SK-N-MC (cell line): ENCODE measurements around the gene SCAPER.
"Not testable (repeated sequence)": the region's sequence is repeated elsewhere in the genome, so short reads cannot be mapped to it uniquely, and the experiment has no call there.

Source experiments
- DNase-seq: peaks from one replicate; pipeline ENCODE4 v3.0.0-alpha.2; 2011; ENCODE audit warnings: low read depth, low spot score
- H3K27ac ChIP-seq: fragments of 200-600 bp; sonication (generic); 2 replicates; pipeline ENCODE4 v1.5.1; 2016; ENCODE audit warnings: mixed run types
- H3K36me3 ChIP-seq: fragments of 200-600 bp; sonication (generic); 2 replicates; pipeline ENCODE4 v1.6.1; 2017; ENCODE audit warnings: antibody characterized with exemption, low read length, mixed read lengths; ENCODE audit not compliant: insufficient read depth
- H3K4me3 ChIP-seq: fragments of 200-600 bp; sonication (generic); 2 replicates; pipeline ENCODE4 v1.5.1; 2016
- H3K9ac ChIP-seq: fragments of 200-600 bp; sonication (generic); 2 replicates; pipeline ENCODE4 v1.8.0; 2017; ENCODE audit warnings: mixed run types, mixed read lengths; ENCODE audit not compliant: insufficient read length
- H3K9me3 ChIP-seq: fragments of 200-600 bp; sonication (generic); 2 replicates; pipeline ENCODE4 v1.6.1; 2017; ENCODE audit warnings: low read depth, mild to moderate bottlenecking, antibody characterized with exemption, low read length, moderate library complexity, mixed read lengths
- EZH2 ChIP-seq: fragments of 200-600 bp; sonication (generic); IDR thresholded peaks from one replicate; pipeline ENCODE4 v1.6.1; 2017; ENCODE audit warnings: antibody characterized with exemption
- FOXP2 ChIP-seq: optimal IDR thresholded peaks from 2 replicates; pipeline ENCODE3; 2011; ENCODE audit warnings: mild to moderate bottlenecking, moderate library complexity; ENCODE audit not compliant: insufficient read depth; ENCODE audit errors: extremely low read length, control extremely low read depth
- POLR2AphosphoS5 ChIP-seq: IDR thresholded peaks from 2 replicates; pipeline ENCODE4 v1.6.1; 2012; ENCODE audit warnings: mild to moderate bottlenecking, low read depth, low read length, borderline replicate concordance

SCAPER gene

DNA sequence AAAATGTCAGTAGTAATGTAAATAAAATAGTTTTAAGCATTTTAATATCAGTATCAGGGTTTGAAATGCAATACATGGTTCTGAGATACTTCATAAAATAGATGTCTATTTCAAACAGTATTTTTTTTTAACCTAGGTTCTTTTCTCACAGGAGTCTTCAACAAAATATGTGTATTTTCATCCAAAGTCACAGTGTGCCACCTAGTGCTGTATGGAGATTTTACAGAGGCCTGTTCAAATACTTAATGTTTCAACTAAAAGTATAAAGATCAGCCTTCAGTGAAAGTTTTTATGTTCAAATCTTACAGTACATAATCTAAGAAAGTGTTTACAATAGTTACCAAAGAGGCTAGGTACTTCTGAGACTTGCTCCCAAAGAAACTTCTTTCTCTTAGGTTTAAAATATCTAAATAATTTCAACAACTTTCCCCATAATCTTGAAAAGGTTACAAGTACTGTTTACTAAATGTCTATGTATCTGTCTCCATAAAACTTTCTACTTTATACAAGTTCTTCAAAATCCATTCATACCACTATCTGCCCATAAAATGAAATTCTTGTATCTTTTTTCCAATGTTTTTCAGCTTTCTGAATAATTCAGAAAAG lies 38.3 kb downstream of the SCAPER start:
- Histone ChIP-seq H3K36me3 (no peaks in the 10 kb centered on the region), H3K9me3 (no peaks in the 10 kb centered on the region), H3K27ac (0 out of 2 replicates have a peak overlapping the region, but pooled peaks have one; percentile 2), H3K4me3 (no peak overlapping the region), H3K9ac (peak overlapping the region; percentile 24)
- no peak for DNase-seq
- TF ChIP-seq EZH2, result no peak
- TF ChIP-seq FOXP2, result no peak
- TF ChIP-seq POLR2AphosphoS5, result no peak

GRCh38 chr15:76866008-76866407 lies 39.1 kb downstream of the SCAPER start:
- Histone ChIP-seq H3K4me3 (no peak overlapping the region), H3K9ac (peak overlapping the region; percentile 24), H3K36me3 (no peaks in the 10 kb centered on the region), H3K9me3 (no peaks in the 10 kb centered on the region), H3K27ac (0 out of 2 replicates have a peak overlapping the region, but pooled peaks have one; percentile 2)
- DNase-seq, result no peak
- TF ChIP-seq POLR2AphosphoS5, result no peak
- TF ChIP-seq FOXP2, result no peak
- no peak for TF ChIP-seq EZH2

DNA sequence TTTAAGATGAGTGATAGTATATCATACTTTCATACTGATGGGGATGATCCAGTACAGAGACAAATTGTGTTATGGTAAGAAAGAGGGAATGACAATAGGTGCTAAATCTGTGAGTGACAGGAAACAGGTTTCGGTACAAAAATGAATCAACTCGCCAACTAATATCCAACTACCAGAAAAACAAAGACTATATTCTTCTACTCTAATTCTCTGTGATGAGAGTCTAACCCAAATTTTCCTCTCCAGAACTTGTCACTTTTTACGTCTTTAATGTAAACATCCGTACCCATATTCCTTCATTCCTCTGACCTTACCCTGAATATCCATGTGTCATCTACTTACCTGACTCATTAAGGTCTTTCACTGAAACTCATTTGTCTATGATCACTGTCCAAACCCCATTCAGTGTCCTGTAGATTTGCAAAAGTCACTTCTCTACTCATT lies 39.6 kb downstream of the SCAPER start:
- H3K36me3 ChIP-seq, result no peaks in the 10 kb centered on the region
- TF ChIP-seq FOXP2 (no peak), EZH2 (no peak), POLR2AphosphoS5 (no peak)
- no peak overlapping the region for H3K27ac ChIP-seq
- H3K4me3 ChIP-seq, result no peak overlapping the region
- no peak overlapping the region for H3K9ac ChIP-seq
- DNase-seq, result no peak
- no peaks in the 10 kb centered on the region for H3K9me3 ChIP-seq

DNA sequence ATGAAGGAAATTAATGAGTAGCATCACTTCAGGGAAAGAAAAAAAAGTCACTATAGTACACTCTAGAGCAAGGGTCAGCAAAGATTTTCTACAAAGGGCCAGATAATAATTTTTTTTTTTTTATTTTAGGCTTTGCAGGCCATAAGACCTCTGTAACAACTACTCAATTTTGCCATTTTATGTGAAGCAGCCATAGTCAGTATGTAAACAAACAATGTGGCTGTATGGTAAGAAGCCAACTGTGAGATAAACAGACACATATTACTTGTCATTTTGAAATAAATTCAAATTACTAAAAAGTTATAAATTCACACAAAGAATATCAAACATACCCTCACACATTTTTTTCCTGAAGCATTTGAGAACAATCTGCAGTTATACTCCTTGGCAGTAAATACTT lies 40.6 kb downstream of the SCAPER start:
- no peak overlapping the region for H3K9ac ChIP-seq
- H3K9me3 ChIP-seq, result no peaks in the 10 kb centered on the region
- no peak overlapping the region for H3K27ac ChIP-seq
- no peak for DNase-seq
- no peaks in the 10 kb centered on the region for H3K36me3 ChIP-seq
- no peak overlapping the region for H3K4me3 ChIP-seq
- TF ChIP-seq POLR2AphosphoS5 (no peak), EZH2 (no peak), FOXP2 (no peak)

GRCh38 chr15:76863693-76864092 lies 41.4 kb downstream of the SCAPER start:
- no peak overlapping the region for H3K9ac ChIP-seq
- 0 out of 2 replicates have a peak, but pooled peaks cover 1% of the 10 kb centered on the region for H3K36me3 ChIP-seq
- H3K9me3 ChIP-seq, result no peaks in the 10 kb centered on the region
- DNase-seq, result no peak
- H3K4me3 ChIP-seq, result no peak overlapping the region
- TF ChIP-seq FOXP2, result no peak
- TF ChIP-seq POLR2AphosphoS5, result no peak
- TF ChIP-seq EZH2, result no peak
- no peak overlapping the region for H3K27ac ChIP-seq

GRCh38 chr15:76863123-76863522 lies 42.0 kb downstream of the SCAPER start:
- no peak for TF ChIP-seq POLR2AphosphoS5
- TF ChIP-seq EZH2, result no peak
- no peak for TF ChIP-seq FOXP2
- H3K9me3 ChIP-seq, result no peaks in the 10 kb centered on the region
- DNase-seq, result no peak

DNA sequence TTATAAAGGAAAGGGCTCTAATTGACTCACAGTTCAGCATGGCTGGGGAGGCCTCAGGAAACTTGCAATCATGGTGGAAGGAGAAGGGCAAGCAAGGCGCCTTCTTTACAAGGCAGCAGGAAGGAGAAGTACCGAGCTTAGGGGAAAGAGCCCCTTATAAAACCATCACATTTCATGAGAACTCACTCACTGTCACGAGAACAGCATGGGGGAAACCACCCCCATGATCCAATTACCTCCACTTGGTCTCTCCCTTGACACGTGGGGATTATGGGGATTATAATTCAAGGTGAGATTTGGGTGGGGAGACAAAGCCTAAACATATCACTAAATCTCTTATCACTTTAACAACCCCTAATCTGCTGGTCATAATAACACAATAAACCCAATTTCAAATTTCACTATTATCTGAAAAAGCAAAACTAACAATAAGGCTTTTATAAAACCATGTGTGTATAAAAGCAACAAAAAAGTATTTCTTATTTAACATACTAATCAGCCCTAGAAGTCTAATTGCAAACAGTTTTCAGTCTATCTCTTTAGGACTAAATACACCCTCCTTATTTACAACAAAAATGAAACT lies 43.2 kb downstream of the SCAPER start:
- Histone ChIP-seq H3K36me3 (0 out of 2 replicates have a peak, but pooled peaks cover 4% of the 10 kb centered on the region), H3K9me3 (no peaks in the 10 kb centered on the region), H3K27ac (no peak overlapping the region), H3K4me3 (no peak overlapping the region), H3K9ac (no peak overlapping the region)
- DNase-seq, result no peak
- TF ChIP-seq POLR2AphosphoS5, result no peak
- TF ChIP-seq FOXP2, result no peak
- TF ChIP-seq EZH2, result no peak

More at GRCh38 chr15:76863123-76863522, 42.0 kb downstream of the SCAPER start:
- Histone ChIP-seq H3K36me3 (0 out of 2 replicates have a peak, but pooled peaks cover 4% of the 10 kb centered on the region), H3K4me3 (no peak overlapping the region), H3K27ac (no peak overlapping the region), H3K9ac (no peak overlapping the region)

DNA sequence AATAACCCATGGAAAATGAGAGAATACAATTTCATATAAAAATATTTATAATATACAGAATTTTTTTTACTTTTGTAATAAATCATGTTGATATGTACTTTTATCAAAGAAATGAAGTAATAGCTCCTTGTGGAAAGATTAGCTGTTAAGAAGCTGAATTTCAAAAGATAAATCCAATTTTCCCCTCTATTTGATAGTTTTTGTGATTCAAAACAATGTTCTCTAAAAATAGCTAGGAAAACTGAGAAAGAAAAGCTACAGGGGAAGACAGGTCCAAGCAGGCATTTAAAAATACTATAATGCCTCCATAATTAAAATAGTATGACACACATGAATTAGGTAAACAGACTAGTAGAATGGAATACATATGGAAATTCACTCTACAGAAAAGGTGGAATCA lies 44.9 kb downstream of the SCAPER start:
- no peak for DNase-seq
- no peak overlapping the region for H3K4me3 ChIP-seq
- no peaks in the 10 kb centered on the region for H3K9me3 ChIP-seq

GRCh38 chr15:76850367-76850766 lies 54.8 kb downstream of the SCAPER start:
- not testable (repeated sequence) for H3K9ac ChIP-seq, H3K9me3 ChIP-seq, H3K4me3 ChIP-seq, DNase-seq, H3K27ac ChIP-seq
- H3K36me3 ChIP-seq, result peaks cover 43% of the 10 kb centered on the region

More for the DNA sequence above, 44.9 kb downstream of the SCAPER start:
- Histone ChIP-seq H3K27ac (no peak overlapping the region), H3K9ac (no peak overlapping the region), H3K36me3 (peaks cover 13% of the 10 kb centered on the region; the same call in 1 of the 2 replicates)
- TF ChIP-seq POLR2AphosphoS5 (no peak), EZH2 (no peak), FOXP2 (no peak)
